GM18861 (cell line): Measurements from ENCODE around the gene HIGD2A.

Experiments used
- ATAC-seq: cut with Tn5 transposase; IDR thresholded peaks from one replicate; pipeline ENCODE4 v1.9.1; 2021; ENCODE audit not compliant: unreplicated experiment

HIGD2A gene, protein sequence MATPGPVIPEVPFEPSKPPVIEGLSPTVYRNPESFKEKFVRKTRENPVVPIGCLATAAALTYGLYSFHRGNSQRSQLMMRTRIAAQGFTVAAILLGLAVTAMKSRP

DNA sequence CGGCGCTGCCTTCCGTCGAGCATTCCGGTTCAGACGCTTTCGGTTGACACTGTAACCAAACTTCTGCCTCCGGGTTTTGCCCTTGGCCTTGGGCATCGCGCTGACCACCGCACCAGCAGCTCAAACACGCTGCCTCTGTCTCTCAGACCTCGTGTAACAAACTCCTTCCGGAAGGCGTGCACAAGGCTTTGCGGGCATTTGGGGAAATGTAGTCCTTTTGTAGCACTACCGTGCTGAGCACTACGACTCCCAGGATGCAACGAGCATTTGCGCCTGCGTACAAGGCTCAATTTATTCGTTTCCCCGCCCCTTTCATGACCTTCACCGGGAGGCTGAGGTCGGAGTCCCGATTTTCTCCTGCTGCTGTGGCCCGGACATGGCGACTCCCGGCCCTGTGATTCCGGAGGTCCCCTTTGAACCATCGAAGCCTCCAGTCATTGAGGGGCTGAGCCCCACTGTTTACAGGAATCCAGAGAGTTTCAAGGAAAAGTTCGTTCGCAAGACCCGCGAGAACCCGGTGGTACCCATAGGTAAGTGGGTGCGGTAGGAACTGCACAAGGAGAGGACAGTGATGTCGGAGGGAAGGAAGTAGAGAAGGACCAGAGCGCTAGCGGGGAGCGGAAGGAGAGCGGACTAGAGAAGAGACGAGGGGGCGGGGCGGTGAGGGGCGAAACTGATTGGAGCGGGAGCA, at the start of gene HIGD2A, which contains the start of gene NOP16:
HIGD2A (plus strand) TSS at position 308 of the 691 bp plus-strand sequence; CDS start at position 377, 69 bp downstream.
NOP16 (minus strand) TSS at position 155 of the 691 bp plus-strand sequence; CDS start at position 96, 59 bp downstream.
- peak; percentile 83 for ATAC-seq

DNA sequence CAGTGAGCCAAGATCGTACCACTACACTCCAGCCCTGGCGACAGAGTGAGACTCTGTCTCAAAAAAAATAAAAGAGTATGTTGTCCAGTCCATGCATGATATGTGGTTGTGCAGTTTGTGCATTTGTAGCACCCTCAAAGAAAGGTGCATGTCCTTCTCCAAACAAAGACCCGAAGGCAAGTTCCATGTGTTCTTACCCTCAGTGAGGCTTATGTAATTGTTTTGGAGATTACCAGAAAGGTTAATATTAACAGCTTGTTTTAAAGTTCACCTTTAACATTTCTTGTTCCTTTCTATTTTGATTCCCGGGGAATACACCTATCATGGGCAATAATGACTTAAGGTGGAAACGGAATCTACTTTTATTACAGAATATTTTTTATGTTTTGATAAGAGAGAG, 49.2 kb upstream of the HIGD2A start:
- ATAC-seq, result no peak

DNA sequence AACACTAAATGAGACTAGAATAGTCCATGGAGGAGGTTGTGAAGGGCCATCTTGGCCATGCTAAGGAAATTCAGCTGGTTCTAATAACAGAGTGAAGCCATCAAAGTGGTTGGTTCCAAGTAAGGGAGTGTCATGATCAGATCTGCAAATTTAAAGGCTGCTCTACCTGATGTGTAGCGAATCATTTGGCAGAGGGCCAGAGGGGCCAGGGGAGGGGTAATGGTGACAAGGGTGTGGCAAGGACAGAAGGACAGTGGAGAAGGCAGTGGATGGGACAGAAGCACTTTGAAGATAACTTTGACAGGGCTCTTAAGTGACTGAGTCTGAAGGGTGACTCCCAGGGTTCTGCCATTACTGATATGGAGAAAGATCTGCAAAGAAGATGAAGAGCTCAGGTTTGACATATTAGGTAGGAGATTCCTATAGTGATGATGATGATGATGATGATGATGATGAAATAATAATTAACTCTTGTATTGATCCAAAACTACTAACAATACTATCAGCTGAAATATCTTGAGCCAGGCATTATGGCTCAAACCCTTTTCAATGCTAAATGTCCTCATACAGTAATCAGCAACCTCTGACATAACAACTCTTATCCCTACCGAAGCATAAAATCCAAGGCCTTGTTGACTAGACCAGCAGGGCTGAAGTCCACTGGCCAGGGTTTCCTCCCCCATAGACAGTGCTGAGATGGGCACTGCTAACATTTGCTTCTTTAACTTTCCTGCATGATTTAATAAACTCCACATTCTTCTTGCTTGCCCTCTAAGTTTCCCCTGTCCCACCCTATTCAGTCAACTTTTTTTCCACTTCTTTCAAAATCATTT, 47.0 kb upstream of the HIGD2A start:
- ATAC-seq, result no peak

DNA sequence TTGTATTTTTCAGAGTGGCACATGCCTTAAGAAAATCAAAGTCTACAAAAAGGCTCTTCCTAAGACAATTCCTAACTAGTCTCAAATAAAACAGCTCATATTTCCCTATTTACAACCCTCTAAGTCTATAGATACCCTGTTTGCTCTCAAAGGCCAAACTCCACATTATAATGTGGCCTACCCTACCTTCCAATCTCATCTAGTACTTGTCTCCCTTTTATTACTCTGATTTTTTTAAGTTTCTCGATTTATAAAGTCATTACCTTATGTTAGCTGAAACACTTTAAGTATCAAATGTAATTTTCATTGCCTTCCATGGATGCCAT, 46.4 kb upstream of the HIGD2A start:
- ATAC-seq, result no peak

DNA sequence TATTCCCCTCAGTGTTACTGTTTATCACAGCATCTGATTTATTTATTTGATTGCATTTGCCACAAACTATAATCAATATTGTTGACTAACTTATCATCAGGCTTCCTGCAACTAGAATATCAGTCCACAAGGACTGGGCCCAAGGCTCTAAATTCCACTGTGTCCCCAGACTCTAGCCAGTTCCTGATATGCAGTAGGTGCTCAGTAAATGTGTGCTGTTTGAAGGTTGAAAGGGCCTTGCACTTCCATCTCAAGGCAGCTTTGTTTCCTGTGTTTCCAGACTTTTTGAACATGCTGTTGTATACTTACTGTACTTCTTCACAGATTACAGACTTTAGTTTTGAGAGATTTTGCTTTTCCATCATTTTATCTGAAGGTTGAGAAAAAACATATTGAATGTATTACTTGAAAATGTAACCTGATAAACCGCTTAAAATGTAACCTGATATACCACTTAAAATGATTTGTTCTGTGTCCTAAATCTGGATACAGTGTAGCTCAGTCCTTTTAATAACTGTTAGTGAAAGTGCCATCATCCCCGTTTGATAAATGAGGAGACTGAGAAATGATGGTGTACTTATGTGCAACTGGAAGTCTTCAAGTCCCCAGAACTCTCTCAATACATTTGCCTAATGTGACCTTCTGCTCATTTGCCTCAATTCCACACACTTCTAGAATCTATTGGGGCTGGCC, 45.6 kb upstream of the HIGD2A start:
- ATAC-seq, result no peak

DNA sequence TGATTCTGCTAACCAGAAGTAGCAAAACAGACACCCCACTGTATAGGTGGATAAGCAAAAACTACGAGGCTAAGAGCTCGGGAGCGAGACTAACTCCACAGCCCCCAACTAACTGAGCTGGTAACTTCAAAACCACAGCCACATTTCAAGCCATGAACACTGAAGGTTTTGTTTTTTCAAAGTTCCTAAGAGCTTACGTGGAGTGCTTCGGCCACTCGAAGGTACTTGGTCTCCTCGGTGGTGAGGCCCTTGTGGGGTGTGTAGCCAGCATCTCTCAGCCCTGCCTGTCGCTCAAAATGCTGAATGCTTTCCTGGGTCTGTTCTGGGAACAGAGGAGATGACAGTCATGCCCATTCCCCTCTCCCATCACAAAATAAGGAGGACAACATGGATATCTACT, 38.1 kb upstream of the HIGD2A start:
- ATAC-seq, result no peak

DNA sequence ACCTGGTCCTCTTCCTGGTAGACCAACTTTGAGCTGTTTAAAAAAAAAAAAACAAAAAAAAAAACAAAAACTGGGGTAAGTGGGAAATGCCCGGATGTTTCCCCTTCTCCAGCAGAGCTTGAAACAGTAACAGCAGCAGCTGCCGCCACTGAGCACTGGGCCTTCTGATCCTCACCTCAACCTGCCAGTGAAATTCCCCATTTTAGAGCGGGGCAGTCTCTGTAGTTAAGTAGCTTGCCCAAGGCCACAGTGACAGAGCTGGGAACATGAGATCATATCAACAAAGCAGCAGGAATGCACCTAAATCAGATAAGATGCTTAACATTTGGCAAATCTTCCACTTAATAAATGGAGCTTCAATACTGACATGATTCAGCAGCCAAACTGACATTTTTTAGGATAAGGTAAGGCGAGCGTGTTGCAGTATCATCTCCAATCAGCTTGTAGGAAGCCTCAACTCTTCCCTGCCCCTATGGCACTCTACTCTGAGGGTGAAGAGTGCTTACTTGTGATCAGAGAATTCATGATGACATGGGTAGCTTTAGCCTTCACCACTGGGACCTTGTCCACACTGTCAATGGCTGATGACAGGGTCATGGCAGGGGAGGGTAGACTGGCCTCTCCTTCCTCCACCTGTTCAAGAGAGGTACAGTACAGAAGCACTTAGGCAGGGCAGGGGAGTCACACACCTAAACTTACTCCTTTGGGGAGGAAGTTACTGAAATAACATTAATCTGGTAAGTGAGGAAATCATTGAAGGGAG, 36.3 kb upstream of the HIGD2A start:
- no peak for ATAC-seq

DNA sequence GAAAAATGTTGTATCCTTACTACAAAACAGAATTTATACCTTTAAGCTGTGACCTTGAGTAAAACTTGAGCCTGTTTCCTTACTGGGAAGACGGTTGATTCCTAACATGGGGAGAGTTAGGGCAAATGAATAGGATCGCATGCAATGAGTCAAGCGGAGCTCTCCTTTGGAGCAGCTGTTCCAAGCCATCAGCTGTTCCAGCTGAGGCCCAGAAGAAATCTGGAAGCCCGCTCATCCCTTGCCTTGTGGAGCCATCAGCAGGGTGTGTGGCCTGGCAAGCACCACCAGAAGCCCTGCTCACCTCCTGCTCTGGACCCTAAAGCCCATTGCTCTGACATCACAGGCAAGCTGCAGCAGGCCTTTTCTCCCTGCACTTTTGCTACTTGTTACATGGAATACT, 35.0 kb upstream of the HIGD2A start:
- ATAC-seq, result no peak

DNA sequence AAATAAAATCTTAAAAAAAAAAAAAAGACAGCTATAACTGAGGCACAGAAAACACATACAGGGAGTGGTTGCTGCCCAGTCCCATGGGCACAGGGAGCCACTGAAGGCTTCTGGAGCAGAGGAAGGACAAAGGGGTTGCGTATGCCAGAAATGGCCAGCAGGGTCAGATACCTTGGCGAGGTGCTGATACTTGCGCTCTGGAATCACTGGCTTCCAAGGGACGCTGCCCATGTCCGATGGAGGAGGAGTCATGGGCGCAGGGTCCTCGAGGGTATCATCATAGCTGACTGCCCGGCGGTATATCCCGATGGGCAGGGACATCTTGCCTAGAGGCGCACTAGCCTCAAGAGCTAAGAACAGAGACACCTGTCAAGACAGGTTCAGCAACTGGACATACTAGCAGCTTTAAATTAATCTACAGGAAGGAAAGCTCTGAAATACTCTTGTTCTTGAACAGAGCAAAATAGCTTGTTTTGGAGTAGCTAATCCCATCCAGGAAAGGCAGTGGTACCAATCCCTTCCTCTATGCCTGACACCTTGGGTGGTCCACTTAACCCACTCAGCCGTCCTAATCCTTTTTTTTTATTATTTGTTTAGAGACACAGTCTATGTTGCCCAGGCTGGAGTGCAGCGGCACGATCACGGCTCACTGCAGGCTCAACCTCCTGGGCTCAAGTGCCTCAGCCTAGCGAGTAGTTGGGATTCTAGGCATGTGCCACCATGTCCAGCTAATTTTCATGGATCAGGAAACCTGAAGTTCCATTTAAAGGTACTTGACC, 33.0 kb upstream of the HIGD2A start:
- ATAC-seq, result no peak

DNA sequence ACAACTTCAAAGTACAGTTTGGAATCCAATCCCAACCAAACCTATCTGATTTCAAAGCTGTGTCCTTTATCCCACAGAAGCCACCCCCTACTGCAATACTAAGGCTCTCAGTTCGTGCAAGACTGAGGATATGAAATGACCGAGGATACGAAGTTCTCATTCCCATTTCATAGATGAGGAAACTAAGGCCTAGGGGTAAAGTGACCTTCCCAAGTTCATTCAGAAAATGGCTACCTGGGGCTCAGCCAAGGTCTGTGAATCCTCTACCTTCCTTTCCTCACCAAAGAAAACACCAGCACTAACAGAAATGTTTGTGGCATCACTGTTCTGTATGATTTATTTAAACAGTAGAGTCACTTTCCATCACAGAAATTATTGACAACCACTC, 32.4 kb upstream of the HIGD2A start:
- no peak for ATAC-seq

DNA sequence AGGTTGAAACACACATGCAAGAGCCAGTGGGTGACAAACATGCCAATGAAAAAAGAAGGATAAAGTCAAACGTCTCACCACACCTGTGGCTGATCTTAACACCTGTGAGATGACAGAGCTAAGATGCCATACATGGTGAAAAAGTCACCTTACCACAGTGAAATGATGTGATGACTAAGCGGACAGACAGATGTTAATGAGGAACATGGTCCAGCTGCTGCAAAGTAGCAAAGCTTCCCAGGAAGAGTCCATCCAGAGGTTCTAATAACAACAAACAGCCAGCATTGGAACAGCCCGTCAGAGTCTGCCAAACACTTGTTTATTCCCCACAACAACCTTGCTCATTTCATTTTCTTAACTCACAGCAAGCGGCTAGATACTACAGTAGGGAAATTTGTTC, 28.9 kb upstream of the HIGD2A start:
- no peak for ATAC-seq

DNA sequence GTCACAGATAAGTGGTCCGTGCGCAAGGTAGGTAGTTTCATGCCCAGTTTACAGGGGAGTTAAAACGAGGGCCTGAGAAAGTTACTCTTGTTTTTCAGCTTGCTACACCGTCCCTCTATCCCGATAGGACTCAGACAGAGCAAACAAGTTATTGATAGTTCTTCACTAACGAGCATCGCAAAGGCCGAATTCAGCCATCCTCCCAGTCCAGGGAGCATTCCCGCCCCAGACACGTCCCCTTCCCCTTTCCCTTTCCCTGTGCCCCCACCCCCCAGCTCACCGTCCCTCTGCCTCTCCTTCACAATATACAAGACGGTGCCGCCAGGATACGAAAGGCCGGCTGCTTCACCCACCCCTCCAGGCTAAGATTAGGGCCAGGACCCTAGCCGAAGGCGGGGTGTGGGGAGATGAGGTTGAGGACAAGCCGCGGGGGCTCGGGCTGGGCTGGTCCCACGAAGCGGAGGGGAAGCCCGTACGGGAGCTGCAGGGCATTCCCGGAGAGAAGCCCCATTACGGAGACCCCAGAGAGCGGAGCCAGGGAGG, 27.6 kb upstream of the HIGD2A start:
- no peak for ATAC-seq

DNA sequence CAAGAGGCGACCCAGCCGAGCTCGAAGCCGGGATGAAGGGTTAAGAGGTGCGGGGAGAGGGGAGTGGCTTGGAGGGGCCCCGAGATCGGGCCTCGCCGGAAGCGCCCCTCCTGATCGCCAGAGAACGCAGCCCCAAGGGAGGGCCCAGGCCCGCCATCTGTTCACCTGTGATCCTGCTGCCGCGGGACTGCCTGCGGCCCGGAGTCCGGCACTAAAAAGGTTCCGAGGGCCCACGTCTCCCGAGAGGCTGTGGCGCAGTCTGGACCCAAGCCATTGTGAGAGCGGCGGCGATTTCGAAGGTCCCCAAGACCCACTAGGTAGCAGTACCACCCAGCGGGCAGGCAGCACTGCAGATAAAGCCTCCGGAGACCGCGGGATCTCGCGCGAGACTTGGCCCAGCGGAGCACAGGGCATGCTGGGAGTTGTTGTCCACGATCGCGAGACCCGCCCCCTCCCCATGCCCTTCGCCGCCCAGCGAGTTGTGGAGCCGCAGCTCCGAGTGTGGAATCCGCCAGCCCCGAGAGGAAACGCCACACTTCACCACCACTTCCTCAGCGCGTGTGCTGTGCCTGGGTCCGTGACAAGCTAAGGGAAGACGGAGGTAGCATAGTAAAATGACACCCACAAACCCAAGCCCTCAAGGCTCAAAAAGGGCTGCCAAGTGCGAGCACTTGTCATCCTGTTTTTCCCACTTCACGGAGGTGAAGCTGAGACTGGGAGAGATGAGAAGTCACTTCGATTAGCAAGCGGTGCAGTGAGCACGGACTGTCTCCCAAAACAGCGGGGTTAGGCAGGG, 26.9 kb upstream of the HIGD2A start, which contains the start of gene KIAA1191:
KIAA1191 (minus strand) TSS at position 328 of the 796 bp plus-strand sequence. CDS start 2,256 bp downstream, outside the sequence.
- ATAC-seq, result peak; percentile 83

DNA sequence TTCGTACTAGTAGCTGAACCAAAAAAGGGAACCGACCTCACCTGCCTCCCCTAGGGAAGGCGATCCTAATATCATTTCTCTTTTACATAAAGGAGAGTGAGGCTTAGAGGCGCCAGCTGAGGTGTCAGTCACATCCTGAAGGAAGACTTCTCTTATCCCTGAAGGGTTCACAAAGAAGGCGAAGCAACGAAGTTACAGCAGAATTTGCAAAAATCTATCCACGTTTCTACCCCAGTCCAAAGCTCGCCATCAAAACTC, 26.4 kb upstream of the HIGD2A start:
- ATAC-seq, result no peak

DNA sequence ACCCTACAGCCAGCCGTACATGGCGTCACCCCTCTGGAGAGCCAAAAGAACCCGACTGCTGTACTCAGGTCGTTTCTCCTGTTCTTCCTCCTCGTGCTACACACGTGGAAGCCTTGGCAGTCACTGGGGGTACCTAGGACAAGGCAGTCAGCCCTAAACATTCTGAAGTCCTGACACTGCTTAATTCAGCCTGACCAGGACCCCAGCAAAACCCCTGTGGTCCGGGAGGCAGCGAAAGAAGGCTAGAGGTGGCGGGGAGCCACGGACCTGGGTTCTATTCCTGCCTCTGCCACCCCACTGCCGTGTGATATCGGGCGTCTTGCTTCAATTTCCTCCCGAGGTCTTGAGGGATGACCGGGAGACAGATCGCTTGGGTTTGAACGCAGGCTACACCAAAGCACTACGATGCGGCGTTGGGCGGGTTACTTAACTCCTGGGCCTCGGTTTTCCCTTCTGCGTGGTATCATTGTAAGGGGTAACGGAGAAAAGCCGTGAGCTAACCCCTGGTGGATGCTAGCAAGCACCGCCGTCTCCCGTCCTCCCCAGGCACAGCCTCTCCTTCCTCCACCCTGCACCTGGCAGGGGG, 23.7 kb upstream of the HIGD2A start:
- ATAC-seq, result no peak

DNA sequence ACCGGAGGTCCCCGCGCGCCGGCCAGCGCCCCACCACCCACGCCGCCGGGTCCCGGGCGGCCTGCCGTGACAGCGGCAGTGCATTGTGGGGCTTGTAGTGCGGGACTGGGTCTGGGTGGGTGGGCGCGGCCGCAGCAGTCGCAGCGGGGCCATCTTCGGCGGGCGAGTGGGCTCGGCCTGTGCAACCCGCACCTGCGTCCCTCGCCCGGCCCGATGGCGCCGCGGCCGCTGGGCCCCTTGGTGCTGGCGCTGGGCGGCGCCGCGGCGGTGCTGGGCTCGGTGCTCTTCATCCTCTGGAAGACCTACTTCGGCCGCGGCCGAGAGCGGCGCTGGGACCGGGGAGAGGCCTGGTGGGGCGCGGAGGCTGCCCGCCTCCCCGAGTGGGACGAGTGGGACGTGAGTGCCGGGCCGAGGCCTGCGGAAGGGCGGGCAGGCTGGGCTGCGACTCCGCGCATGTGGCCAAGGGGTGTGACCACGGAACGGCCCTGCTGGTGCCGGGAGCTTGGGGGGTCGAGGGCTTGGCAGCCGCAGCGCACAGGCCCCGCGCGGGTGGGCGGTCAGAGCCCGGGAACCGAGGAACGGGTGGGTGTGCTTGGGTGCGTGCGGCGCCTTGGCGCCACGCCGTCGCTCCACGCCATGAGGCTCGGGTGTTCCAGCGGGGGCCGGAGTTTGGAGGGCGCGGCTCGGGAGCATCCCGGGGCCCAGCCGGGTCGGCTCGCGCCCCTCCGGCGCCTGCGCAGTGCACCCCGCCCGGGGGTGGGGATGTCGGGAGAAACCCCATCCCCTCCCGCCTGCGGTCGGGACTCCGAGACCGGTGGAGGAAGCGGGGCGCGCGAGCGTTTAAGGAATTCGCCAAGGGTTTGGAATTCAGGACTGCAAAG, 23.0 kb upstream of the HIGD2A start, which contains the start of gene ARL10:
ARL10 (plus strand) TSS at position 137 of the 881 bp plus-strand sequence; CDS start at position 214, 77 bp downstream.
- ATAC-seq, result no peak

DNA sequence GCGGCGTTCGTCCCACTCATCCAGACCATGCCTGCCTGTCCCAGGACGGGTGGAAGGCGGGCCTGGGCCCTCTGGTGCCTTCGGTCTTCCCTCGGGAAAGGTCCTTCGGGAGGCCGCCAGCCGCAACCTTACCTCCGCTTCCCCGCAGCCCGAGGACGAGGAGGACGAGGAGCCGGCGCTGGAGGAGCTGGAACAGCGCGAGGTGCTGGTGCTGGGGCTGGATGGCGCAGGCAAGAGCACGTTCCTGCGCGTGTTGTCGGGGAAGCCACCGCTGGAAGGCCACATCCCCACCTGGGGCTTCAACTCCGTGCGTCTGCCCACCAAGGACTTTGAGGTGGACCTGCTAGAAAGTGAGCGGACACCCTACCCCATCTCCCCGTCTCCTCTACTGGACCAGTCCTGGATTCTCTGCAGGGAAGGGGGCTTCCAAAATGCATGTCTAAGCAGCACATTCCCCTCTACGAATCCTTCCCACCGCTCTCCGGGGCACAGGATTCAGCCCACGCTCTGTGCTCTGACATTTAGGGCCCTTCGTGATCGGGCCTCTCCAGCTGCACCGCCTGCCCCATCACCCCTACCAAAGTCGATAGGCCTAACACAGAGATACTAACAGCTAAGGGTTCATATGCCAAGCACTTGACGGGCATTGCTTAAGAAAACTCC, 22.2 kb upstream of the HIGD2A start:
- ATAC-seq, result no peak
